RWPE2 (cell line): ENCODE measurements around the gene SKAP2.

Experiments
- ATAC-seq: fragments of 200-7000 bp; cut with Tn5 transposase; 3 replicates; pipeline ENCODE4 v1.9.1; 2021; ENCODE audit warnings: low read depth
- DNase-seq: peaks from one replicate; pipeline ENCODE4 v3.0.0-alpha.2; 2020; ENCODE audit warnings: low spot score
- H3K27ac ChIP-seq: fragments of 450-650 bp; 2 replicates; pipeline ENCODE4 v1.5.1; 2017; ENCODE audit warnings: mild to moderate bottlenecking; ENCODE audit not compliant: poor library complexity, severe bottlenecking
- H3K27me3 ChIP-seq: fragments of 250-450 bp; sonication (Bioruptor Pico); 2 replicates; pipeline ENCODE4 v1.5.1; 2021; ENCODE audit warnings: mild to moderate bottlenecking, moderate library complexity; ENCODE audit not compliant: insufficient read depth, poor library complexity, severe bottlenecking
- H3K36me3 ChIP-seq: fragments of 250-450 bp; sonication (Bioruptor Pico); 2 replicates; pipeline ENCODE4 v1.5.1; 2020; ENCODE audit warnings: low read depth, mild to moderate bottlenecking, moderate library complexity
- H3K4me1 ChIP-seq: fragments of 250-450 bp; sonication (Bioruptor Pico); 2 replicates; pipeline ENCODE4 v1.5.1; 2021; ENCODE audit warnings: mild to moderate bottlenecking, moderate library complexity; ENCODE audit not compliant: insufficient read depth, poor library complexity, severe bottlenecking
- H3K4me3 ChIP-seq: fragments of 250-450 bp; sonication (Bioruptor Pico); 2 replicates; pipeline ENCODE4 v1.5.1; 2021; ENCODE audit warnings: mild to moderate bottlenecking, moderate library complexity; ENCODE audit not compliant: severe bottlenecking
- H3K9me3 ChIP-seq: fragments of 250-450 bp; sonication (Bioruptor Pico); 2 replicates; pipeline ENCODE4 v1.5.1; 2021; ENCODE audit warnings: mild to moderate bottlenecking, moderate library complexity; ENCODE audit not compliant: severe bottlenecking
- TF ChIP-seq, protein P1 (sequence below): fragments of 450-650 bp; IDR thresholded peaks from one replicate; pipeline ENCODE4 v1.5.1; 2017; ENCODE audit warnings: mild to moderate bottlenecking, moderate library complexity; ENCODE audit not compliant: poor library complexity, severe bottlenecking

SKAP2 gene

GRCh38 chr7:26624431-26624830 lies 240.0 kb downstream of the SKAP2 start:
- Histone ChIP-seq H3K36me3 (no peaks in the 10 kb centered on the region), H3K27ac (no peak overlapping the region), H3K4me1 (no peaks in the 10 kb centered on the region), H3K27me3 (no peaks in the 10 kb centered on the region), H3K9me3 (no peaks in the 10 kb centered on the region), H3K4me3 (no peak overlapping the region)
- ATAC-seq, result no peak
- DNase-seq, result no peak
- TF ChIP-seq, protein P1, sequence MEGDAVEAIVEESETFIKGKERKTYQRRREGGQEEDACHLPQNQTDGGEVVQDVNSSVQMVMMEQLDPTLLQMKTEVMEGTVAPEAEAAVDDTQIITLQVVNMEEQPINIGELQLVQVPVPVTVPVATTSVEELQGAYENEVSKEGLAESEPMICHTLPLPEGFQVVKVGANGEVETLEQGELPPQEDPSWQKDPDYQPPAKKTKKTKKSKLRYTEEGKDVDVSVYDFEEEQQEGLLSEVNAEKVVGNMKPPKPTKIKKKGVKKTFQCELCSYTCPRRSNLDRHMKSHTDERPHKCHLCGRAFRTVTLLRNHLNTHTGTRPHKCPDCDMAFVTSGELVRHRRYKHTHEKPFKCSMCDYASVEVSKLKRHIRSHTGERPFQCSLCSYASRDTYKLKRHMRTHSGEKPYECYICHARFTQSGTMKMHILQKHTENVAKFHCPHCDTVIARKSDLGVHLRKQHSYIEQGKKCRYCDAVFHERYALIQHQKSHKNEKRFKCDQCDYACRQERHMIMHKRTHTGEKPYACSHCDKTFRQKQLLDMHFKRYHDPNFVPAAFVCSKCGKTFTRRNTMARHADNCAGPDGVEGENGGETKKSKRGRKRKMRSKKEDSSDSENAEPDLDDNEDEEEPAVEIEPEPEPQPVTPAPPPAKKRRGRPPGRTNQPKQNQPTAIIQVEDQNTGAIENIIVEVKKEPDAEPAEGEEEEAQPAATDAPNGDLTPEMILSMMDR, result no peak

DNA sequence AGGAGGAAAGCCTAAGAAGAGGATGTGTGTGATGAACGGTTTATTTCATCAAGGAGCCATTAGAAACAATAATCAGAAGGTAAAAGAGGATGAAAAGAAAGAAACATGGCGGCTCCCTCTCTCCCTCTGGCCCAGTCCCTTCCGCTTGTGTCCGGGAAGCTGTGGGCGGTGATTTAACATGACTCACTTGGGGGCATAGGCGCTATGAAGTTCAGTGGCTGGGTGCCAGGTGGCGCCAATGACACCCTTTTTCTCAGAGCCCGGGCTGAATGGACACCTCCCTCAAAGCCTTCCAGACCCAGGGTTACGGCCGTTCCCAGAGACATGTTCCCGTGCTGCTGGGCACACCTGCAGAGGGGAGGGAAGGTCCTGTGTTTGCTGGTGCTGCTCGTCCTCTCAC lies 244.0 kb downstream of the SKAP2 start:
- Histone ChIP-seq H3K27ac (no peak overlapping the region), H3K27me3 (no peaks in the 10 kb centered on the region), H3K4me1 (no peaks in the 10 kb centered on the region), H3K4me3 (no peak overlapping the region), H3K9me3 (no peaks in the 10 kb centered on the region), H3K36me3 (no peaks in the 10 kb centered on the region)
- DNase-seq (no peak), ATAC-seq (no peak)
- TF ChIP-seq, protein P1, result no peak

DNA sequence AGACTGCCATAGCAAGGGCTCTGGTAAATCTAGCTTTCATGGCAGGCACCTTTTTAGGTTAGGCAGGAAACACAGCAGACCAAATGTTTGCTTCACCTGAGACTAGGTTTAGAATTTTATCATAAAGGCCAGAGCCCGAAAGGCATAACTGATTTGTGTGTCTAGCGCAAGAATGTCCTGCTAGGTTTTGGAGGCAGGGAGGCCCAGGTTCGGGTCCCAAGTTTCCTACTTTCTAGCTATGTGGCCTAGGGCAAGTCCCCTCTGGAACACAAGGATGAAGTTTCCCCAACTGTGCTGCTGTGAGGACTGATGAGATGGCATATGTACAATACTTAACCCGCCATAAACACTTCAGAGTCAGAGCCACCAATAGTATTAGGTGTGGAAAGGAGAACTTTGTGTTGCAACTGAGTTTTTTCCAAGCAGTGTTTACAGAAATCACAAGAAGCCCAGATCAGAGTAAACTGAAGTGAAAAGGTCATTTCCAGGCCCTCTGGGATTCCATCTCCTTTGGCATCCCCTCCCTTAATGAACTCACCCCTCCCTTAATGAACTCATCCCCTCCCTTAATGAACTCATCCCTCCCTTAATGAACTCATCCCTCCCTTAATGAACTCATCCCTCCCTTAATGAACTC lies 244.9 kb downstream of the SKAP2 start:
- H3K36me3 ChIP-seq, result no peaks in the 10 kb centered on the region
- ATAC-seq, result no peak
- no peaks in the 10 kb centered on the region for H3K4me1 ChIP-seq
- TF ChIP-seq, protein P1, result no peak
- DNase-seq, result no peak
- H3K27me3 ChIP-seq, result no peaks in the 10 kb centered on the region
- H3K27ac ChIP-seq, result no peak overlapping the region
- H3K4me3 ChIP-seq, result no peak overlapping the region
- no peaks in the 10 kb centered on the region for H3K9me3 ChIP-seq

GRCh38 chr7:26618898-26619297 lies 245.5 kb downstream of the SKAP2 start:
- Histone ChIP-seq H3K27ac (no peak overlapping the region), H3K4me3 (no peak overlapping the region), H3K9me3 (no peaks in the 10 kb centered on the region), H3K36me3 (no peaks in the 10 kb centered on the region), H3K4me1 (no peaks in the 10 kb centered on the region), H3K27me3 (no peaks in the 10 kb centered on the region)
- TF ChIP-seq, protein P1, result no peak
- DNase-seq (no peak), ATAC-seq (no peak)

DNA sequence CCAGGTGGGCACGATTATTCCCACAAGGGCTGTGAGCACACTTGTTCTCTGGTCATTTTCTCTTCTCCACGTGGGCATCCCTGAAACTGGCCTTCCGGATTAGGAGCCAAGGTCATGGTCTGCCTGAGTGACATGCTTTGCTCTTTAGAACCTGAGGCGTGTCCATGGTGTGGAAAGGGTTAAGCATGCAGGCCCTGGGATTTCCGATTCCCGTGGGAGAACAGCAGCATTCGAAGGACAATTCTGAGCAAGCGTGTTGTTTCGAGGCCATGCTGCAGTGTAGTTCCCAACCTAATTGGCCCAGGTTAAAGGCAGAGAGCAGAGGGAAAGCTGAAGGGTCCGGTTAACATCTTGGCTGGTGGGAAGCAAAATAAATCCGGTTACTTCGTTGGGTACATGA lies 245.9 kb downstream of the SKAP2 start:
- Histone ChIP-seq H3K27ac (no peak overlapping the region), H3K27me3 (no peaks in the 10 kb centered on the region), H3K9me3 (no peaks in the 10 kb centered on the region), H3K36me3 (no peaks in the 10 kb centered on the region), H3K4me1 (no peaks in the 10 kb centered on the region), H3K4me3 (no peak overlapping the region)
- DNase-seq (no peak), ATAC-seq (no peak)
- TF ChIP-seq, protein P1, result no peak
